GM23338 (cell line): ENCODE results near the gene RHBDD1. TPM values are rescaled to one million over a fixed set of nuclear protein-coding genes. Genes with fewer than 3 reads are reported as not detected.
A peak's percentile ranks its signal among the peaks of the same experiment; 100 is the strongest.

Source experiments
- ATAC-seq: fragments of 200-7000 bp; cut with Tn5 transposase; 3 replicates; pipeline ENCODE4 v1.9.1; 2020
- DNase-seq: peaks from one replicate; pipeline ENCODE4 v3.0.0-alpha.2; 2015; ENCODE audit warnings: low spot score
- H2AFZ ChIP-seq: fragments of 200-600 bp; sonication (generic); 2 replicates; pipeline ENCODE4 v1.8.0; 2016; ENCODE audit warnings: antibody characterized with exemption, mild to moderate bottlenecking, moderate library complexity
- H3F3A ChIP-seq: fragments of 200-600 bp; sonication (generic); replicated peaks from 2 replicates; pipeline ENCODE4 v1.8.0; 2017; ENCODE audit warnings: antibody characterized with exemption, mixed run types, low read depth
- H3K27ac ChIP-seq: fragments of 200-600 bp; sonication (generic); 2 replicates; pipeline ENCODE4 v1.6.1; 2016; ENCODE audit warnings: low read depth
- H3K27me3 ChIP-seq: fragments of 200-600 bp; sonication (generic); 2 replicates; pipeline ENCODE4 v1.8.0; 2016; ENCODE audit warnings: mild to moderate bottlenecking, mixed run types, moderate library complexity; ENCODE audit not compliant: insufficient read depth
- H3K36me3 ChIP-seq: fragments of 200-600 bp; sonication (generic); 2 replicates; pipeline ENCODE4 v1.8.0; 2016; ENCODE audit warnings: mild to moderate bottlenecking; ENCODE audit not compliant: insufficient read depth
- H3K4me1 ChIP-seq: fragments of 200-600 bp; sonication (generic); 2 replicates; pipeline ENCODE4 v1.8.0; 2016; ENCODE audit warnings: mild to moderate bottlenecking, moderate library complexity; ENCODE audit not compliant: insufficient read depth
- H3K4me2 ChIP-seq: fragments of 200-600 bp; sonication (generic); 2 replicates; pipeline ENCODE4 v1.7.1; 2017; ENCODE audit warnings: mixed run types
- H3K4me3 ChIP-seq: fragments of 200-600 bp; sonication (generic); 2 replicates; pipeline ENCODE4 v1.6.1; 2016; ENCODE audit warnings: mixed run types
- H3K79me2 ChIP-seq: fragments of 200-600 bp; sonication (generic); replicated peaks from 2 replicates; pipeline ENCODE4 v1.8.0; 2017; ENCODE audit warnings: mild to moderate bottlenecking; ENCODE audit not compliant: insufficient read depth
- H3K9me2 ChIP-seq: fragments of 200-600 bp; sonication (generic); 2 replicates; pipeline ENCODE4 v1.8.0; 2017; ENCODE audit not compliant: insufficient read depth
- H4K20me1 ChIP-seq: fragments of 200-600 bp; sonication (generic); replicated peaks from 2 replicates; pipeline ENCODE4 v1.8.0; 2017; ENCODE audit warnings: mild to moderate bottlenecking; ENCODE audit not compliant: insufficient read depth
- H3K27ac Mint-ChIP-seq: 2 replicates; pipeline ENCODE4 v1.8.0; 2020; ENCODE audit warnings: inconsistent platforms, mild to moderate bottlenecking, moderate library complexity, mixed read lengths
- H3K27me3 Mint-ChIP-seq: 3 replicates; pipeline ENCODE4 v1.8.0; 2022; ENCODE audit warnings: low read depth, mild to moderate bottlenecking, moderate library complexity, mixed read lengths, inconsistent platforms; ENCODE audit not compliant: insufficient read depth, poor library complexity
- H3K36me3 Mint-ChIP-seq: 3 replicates; pipeline ENCODE4 v1.8.0; 2021; ENCODE audit warnings: low read depth, mild to moderate bottlenecking, inconsistent platforms, moderate library complexity, mixed read lengths
- H3K4me1 Mint-ChIP-seq: 3 replicates; pipeline ENCODE4 v1.8.0; 2020; ENCODE audit warnings: mild to moderate bottlenecking, inconsistent platforms, mixed read lengths
- H3K4me3 Mint-ChIP-seq: 3 replicates; pipeline ENCODE4 v1.8.0; 2021; ENCODE audit warnings: moderate library complexity, mild to moderate bottlenecking, inconsistent platforms, mixed read lengths
- H3K9me3 Mint-ChIP-seq: 3 replicates; pipeline ENCODE4 v1.8.0; 2020; ENCODE audit warnings: moderate library complexity, mild to moderate bottlenecking, inconsistent platforms, mixed read lengths
- CREB1 ChIP-seq: fragments of 250-450 bp; sonication (Bioruptor Pico); IDR thresholded peaks from 2 replicates; pipeline ENCODE4 v1.5.0; 2020; ENCODE audit warnings: low read depth, mild to moderate bottlenecking, moderate library complexity
- EZH2 ChIP-seq: fragments of 200-600 bp; sonication (generic); IDR thresholded peaks from one replicate; pipeline ENCODE4 v1.8.0; 2017; ENCODE audit warnings: antibody characterized with exemption, mild to moderate bottlenecking, low read depth; ENCODE audit not compliant: unreplicated experiment
- EZH2phosphoT487 ChIP-seq: fragments of 200-600 bp; sonication (generic); IDR thresholded peaks from one replicate; pipeline ENCODE4 v1.8.1; 2018; ENCODE audit warnings: antibody characterized with exemption; ENCODE audit not compliant: unreplicated experiment
- JUNB ChIP-seq: IDR thresholded peaks from one replicate; pipeline ENCODE4 v1.6.1; 2016; ENCODE audit warnings: antibody characterized with exemption; ENCODE audit not compliant: unreplicated experiment
- POLR2AphosphoS5 ChIP-seq: IDR thresholded peaks from 2 replicates; pipeline ENCODE4 v1.6.1; 2016; ENCODE audit warnings: antibody characterized with exemption, low read depth
- REST ChIP-seq: IDR thresholded peaks from one replicate; pipeline ENCODE4 v1.6.1; 2018; ENCODE audit warnings: antibody characterized with exemption; ENCODE audit not compliant: unreplicated experiment
- ZNF114 ChIP-seq: fragments of 250-450 bp; sonication (Bioruptor Pico); IDR thresholded peaks from 2 replicates; pipeline ENCODE4 v1.5.0; 2020; ENCODE audit warnings: mild to moderate bottlenecking, moderate library complexity
- ZNF331 ChIP-seq: fragments of 250-450 bp; sonication (Bioruptor Pico); IDR thresholded peaks from 2 replicates; pipeline ENCODE4 v1.5.0; 2020; ENCODE audit warnings: low read depth, mild to moderate bottlenecking, moderate library complexity
- ZNF462 ChIP-seq: fragments of 250-450 bp; sonication (Bioruptor Pico); IDR thresholded peaks from 2 replicates; pipeline ENCODE4 v1.5.0; 2020; ENCODE audit warnings: mild to moderate bottlenecking, moderate library complexity
- polyA plus RNA-seq: library from polyadenylated mRNA; unstranded; fragments of >200 nt; fragmentation: Nextera tagmentation; extraction: Ambion mirVana; gene quantifications from 2 replicates; pipeline ENCODE4 v1.2.1, GENCODE V29; 2016
- total RNA-seq: library from RNA; depleted of rRNA; stranded (reverse); fragments of >200 nt; shearing (Covaris generic); gene quantifications from 2 replicates; pipeline ENCODE4 v1.2.3, GENCODE V29; 2014

The RHBDD1 gene
- total and polyA plus RNA-seq, 2 experiments from 2014 or later, result 7.3 to 13.0 TPM

GRCh38 chr2:226791056-226791486, 44.8 kb upstream of the RHBDD1 start:
- H3K36me3 Mint-ChIP-seq, result peaks cover 32% of the 10 kb centered on the region
- Histone ChIP-seq H3K27ac (peak overlapping the region; percentile 93), H3K79me2 (peaks cover 84% of the 10 kb centered on the region), H3K9me2 (no peaks in the 10 kb centered on the region), H3K36me3 (peaks cover 2% of the 10 kb centered on the region; the same call in 1 of the 2 replicates), H3K4me1 (peaks cover 55% of the 10 kb centered on the region), H3K4me2 (peak overlapping the region; percentile 80), H2AFZ (peak overlapping the region; percentile 52; the same call in 1 of the 2 replicates), H4K20me1 (0 out of 2 replicates have a peak, but pooled peaks cover 4% of the 10 kb centered on the region), H3F3A (peaks cover 5% of the 10 kb centered on the region; the same call in 1 of the 2 replicates), H3K27me3 (no peaks in the 10 kb centered on the region), H3K4me3 (peak overlapping the region; percentile 54)
- ATAC-seq (peak; percentile 53), DNase-seq (peak; percentile 91)
- no peaks in the 10 kb centered on the region for H3K9me3 Mint-ChIP-seq
- peaks cover 7% of the 10 kb centered on the region for H3K27me3 Mint-ChIP-seq
- peak overlapping the region; percentile 96 for H3K27ac Mint-ChIP-seq
- no peak for TF ChIP-seq JUNB
- no peak for TF ChIP-seq ZNF331 (CRISPR knock-in tag)
- no peak for TF ChIP-seq EZH2phosphoT487
- TF ChIP-seq CREB1 (CRISPR knock-in tag), result peak; percentile 53
- TF ChIP-seq EZH2, result no peak
- no peak for TF ChIP-seq REST
- peak; percentile 54; the same call in 1 of the 2 replicates for TF ChIP-seq ZNF114 (CRISPR knock-in tag)
- TF ChIP-seq POLR2AphosphoS5, result peak; percentile 48; the same call in 1 of the 2 replicates
- peak; percentile 38; the same call in 1 of the 2 replicates for TF ChIP-seq ZNF462 (CRISPR knock-in tag)
- peaks cover 48% of the 10 kb centered on the region for H3K4me1 Mint-ChIP-seq
- H3K4me3 Mint-ChIP-seq, result peak overlapping the region; percentile 82
